GM18861 (cell line): ENCODE results near the gene MRPS27.

Source experiments
- ATAC-seq: cut with Tn5 transposase; IDR thresholded peaks from one replicate; pipeline ENCODE4 v1.9.1; 2021; ENCODE audit not compliant: unreplicated experiment

Gene MRPS27

DNA sequence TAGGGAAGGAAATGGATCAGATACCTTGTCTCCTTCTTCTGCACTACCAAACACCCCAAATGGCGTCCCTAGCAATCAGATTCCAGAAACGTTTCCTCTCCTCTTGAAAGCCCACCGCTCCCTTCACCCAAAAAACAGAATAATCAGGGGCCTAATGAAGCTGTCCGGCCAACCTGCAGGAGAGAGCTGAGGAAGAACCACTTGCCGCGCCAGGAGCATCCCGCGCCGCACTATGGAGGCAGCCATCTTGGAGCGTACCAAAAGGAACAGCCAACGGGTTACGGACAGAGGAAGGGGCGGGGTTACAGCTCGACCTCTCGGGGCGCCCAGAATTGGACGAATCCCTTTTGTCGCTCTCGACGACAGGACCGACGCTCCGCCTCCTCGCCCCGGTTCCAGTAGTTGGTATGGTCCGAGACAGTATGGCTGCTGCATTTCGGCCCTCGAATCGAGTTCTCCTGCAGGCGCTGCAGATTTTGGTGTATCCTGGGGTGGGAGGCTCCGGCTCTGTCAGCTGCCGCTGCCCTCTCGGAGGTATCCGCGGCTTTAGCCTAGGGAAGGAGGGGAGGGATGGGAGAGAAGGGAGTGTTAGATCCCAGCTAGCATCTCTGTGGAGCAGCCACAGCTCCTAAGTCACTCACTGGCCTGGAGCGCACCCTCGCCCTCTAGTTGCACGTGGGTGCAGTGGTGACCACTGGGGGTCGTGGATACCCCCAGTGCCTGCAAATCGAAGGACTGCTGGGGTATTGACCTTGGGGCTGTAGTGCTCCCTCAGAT lies at the start of gene MRPS27, which contains the start of gene PTCD2:
MRPS27 (minus strand) TSS at position 265 of the 777 bp plus-strand sequence; CDS start at position 246, 19 bp downstream.
PTCD2 (plus strand) TSS at position 398 of the 777 bp plus-strand sequence; CDS start at position 408, 10 bp downstream.
- peak; percentile 97 for ATAC-seq

GRCh38 chr5:72369711-72370110 lies 49.7 kb upstream of the MRPS27 start:
- ATAC-seq, result no peak

- ATAC-seq, result no peak
Observed at GRCh38 chr5:72369301-72369700, 49.3 kb upstream of the MRPS27 start.

- ATAC-seq, result no peak
Observed at GRCh38 chr5:72368271-72368670, 48.2 kb upstream of the MRPS27 start.

DNA sequence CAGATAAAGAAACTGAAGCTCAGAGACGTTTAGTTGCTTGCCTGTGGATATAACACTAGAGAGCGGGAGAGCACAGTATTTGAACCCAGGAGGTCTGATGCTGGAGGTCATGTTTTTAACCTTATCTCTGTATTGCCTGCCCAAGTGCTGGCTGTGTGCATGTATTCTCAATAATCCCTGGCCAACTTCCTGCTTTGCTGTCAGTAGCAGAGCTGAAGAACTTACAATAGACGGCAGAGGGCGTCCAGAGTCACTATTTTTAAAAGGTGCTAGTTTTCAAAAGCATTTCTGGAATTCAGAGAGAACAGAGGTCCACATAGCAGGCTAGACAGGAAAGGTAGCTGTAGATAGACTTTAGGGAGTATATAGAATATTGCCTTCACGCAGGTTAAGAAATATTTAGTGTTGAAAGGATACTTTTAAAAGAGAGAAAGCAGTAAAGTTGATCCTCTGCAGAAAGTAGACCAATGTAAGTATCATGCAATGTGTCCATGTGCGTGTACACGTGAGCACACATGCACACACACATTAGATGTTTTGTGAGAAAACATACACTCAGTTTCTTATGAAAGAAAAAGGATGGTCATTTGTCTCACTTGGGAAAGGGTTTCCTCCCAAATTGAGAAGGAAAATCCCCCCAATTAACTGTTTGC lies 46.4 kb upstream of the MRPS27 start:
- ATAC-seq, result peak; percentile 77

DNA sequence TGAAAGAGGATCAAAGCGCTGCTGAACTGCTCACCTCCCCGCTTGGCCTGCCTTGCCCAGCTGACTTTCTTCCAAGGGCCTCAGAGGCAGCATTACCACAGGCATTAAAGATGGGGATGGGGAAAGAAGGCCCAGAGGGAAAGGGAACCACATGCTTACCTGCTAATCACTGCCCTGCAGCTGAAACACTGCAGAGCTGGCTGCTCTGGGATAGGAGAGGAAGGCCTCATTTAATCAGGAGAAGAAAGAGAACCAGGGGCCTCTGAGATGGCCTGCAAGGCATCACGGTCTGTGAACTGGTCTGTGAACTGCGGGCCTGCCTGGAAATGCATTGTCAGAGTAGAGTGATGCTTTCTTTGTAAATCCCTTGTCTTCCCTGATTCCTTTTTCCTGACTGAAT lies 44.9 kb upstream of the MRPS27 start:
- no peak for ATAC-seq

GRCh38 chr5:72364171-72364570 lies 44.1 kb upstream of the MRPS27 start:
- ATAC-seq, result no peak

- ATAC-seq, result no peak
Observed at GRCh38 chr5:72363166-72363802, 43.2 kb upstream of the MRPS27 start.

DNA sequence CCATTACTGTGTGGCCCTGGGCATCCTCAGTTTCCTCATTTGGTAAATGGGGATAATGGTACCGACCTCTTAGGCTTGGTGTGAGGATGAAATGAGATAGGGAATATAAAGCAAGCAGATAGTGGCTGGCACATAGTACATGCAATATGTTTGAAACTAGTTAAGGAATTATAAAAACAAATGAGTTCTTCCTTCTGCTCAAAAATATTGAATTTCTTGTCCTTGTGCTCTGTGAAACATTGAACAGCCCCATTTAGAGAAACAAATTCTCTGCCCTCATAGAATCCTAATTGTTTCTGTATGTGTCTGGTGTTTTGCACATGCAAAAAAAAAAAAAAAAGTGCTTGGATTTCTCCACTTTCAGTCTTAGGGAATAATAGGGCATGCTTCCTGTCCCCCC lies 39.8 kb upstream of the MRPS27 start:
- ATAC-seq, result no peak

DNA sequence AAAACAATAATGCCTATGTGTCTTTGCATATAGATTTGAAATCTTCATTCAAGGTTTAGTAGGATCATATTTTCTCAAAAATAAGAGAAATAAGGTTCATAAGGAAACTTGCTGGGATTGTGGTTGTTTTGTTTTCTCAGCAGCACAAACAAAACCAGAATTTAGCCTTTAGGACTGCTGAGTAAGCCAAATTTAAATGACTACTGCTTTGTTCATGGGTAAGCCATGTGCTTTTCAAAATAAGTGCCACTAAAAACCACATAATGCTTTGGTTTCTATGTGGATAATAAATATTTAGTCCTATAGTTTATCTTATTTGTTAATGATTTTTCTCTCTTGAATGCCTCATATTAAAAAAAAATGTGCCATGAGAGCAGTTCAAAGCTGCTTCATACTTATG lies 38.9 kb upstream of the MRPS27 start:
- no peak for ATAC-seq

- ATAC-seq, result no peak
Observed at GRCh38 chr5:72356361-72356760, 36.3 kb upstream of the MRPS27 start.

DNA sequence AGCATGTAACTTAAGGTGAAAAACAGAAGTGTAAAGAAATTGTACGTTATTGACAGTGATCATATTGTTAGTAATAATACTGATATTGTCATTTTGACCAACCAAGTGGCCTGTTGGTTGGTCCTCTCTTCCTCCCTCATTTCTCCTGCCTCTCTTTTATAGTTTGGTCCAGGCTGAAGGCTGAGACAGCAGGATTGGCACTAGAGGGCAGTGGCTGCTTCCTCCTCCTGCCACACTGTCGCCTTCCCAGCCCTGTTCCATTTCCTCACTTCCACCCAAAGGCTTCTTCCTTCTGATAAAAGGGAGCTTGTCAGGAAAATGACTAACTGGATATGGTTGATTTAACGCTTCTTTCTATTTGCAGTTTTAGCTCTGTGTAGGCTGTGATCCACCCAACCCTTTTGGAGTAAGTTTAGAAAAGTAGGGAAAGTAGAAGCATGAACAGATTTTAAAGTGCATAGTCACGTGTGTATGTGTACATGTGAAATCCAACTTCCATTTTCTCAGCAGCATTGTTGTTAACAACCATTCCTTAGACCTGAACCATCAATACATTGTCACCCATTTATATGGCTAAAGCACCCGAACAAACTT lies 35.8 kb upstream of the MRPS27 start:
- no peak for ATAC-seq

- no peak for ATAC-seq
Observed at GRCh38 chr5:72353046-72353445, 33.0 kb upstream of the MRPS27 start.

DNA sequence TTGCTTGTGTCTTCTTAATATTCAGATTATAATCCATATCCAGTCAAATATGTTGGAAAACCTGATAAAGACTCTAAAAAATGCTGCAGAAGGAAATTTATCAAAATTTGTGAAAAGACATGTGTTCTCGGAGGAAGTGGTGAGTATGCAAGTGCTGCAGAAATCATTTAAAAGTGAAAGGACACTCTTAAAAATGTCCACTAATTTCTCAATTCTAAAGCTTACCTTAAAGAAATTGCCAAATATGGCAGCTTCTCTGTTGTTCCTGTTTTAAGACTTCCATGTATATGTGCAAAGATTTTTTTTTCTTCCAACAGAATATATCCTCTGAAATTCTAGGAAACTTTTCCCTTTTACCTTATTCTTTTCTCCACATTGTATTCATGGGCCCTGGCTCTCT lies 32.6 kb upstream of the MRPS27 start:
- ATAC-seq, result no peak

DNA sequence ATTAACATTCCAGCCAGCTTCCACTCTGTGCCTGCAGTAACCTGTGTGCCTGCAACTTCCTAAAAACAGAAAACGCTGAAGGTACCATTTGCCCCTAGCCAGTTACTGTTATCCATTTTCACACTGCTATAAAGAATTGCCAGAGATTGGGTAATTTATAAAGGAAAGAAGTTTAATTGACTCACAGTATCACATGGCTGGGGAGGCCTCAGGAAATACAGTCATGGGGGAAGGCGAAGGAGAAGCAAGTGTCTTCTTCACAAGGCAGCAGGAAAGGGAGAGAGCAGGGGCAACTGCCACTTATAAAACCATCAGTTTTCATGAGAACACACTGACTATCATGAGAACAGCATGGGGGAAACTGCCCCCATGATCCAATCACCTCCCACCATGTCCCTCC lies 31.3 kb upstream of the MRPS27 start:
- ATAC-seq, result no peak

- no peak for ATAC-seq
Observed at GRCh38 chr5:72347801-72348308, 27.8 kb upstream of the MRPS27 start.

DNA sequence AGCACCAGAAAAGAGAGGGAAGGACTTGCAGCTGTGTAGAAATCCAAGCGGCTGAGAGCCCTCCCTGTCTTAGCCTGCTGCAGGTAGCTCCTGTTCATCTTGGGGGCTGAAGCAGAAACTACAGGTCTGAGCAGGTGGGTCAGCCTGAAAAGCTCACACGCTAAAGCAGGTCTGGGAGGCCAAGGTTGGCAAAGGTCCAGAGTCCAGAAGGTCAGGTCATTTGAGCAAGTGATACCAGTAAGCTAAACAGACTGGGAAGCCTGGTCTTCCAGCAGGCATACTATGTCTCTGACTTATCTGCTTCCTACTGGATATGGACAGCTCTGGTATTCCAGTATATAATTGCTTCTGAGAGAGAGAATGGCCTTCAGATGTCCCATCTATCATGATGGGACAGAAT lies 26.4 kb upstream of the MRPS27 start:
- ATAC-seq, result no peak

DNA sequence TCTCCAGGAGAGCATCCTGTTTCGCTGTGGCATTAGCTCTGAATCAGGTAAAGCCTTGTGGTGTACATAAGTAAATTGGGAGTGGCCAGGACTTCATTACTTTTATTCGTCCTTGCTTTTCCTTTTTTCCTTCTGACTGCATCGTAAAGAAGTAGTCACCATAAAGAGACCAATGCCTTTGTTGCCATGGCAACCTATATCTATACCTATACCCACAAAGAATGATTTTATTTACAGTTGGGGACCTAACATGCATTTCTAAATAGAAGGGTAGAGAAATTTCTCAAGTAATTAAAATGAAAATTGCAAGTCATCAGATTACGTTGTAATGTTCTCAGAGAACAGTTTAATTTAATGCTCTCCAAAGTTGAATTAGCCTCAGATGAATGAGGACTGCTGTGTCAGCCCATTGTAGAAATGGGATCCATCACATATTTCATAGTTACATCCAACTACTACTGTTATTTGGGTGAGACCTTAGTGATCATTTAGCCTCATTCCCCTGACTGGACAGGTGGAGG lies 18.7 kb upstream of the MRPS27 start:
- no peak for ATAC-seq

GRCh38 chr5:72337159-72337558 lies 17.1 kb upstream of the MRPS27 start:
- no peak for ATAC-seq

- ATAC-seq, result no peak
Observed at GRCh38 chr5:72330712-72331111, 10.7 kb upstream of the MRPS27 start.

- ATAC-seq, result no peak
Observed at GRCh38 chr5:72328172-72328571, 8.1 kb upstream of the MRPS27 start.
